Osteocyte (in vitro differentiated cells): Measurements from ENCODE around the gene EIF4G3. TPM values are rescaled to one million over a fixed set of nuclear protein-coding genes. Genes with fewer than 3 reads are reported as not detected.

ENCODE experiments used
- DNase-seq: peaks from one replicate; pipeline ENCODE4 v3.0.0; 2021; ENCODE audit warnings: mixed read lengths; ENCODE audit not compliant: unreplicated experiment; ENCODE audit errors: extremely low spot score
- H3K27ac Mint-ChIP-seq: one replicate; pipeline ENCODE4 v1.8.0; 2021; ENCODE audit warnings: mild to moderate bottlenecking, mixed read lengths; ENCODE audit not compliant: unreplicated experiment
- H3K27me3 Mint-ChIP-seq: one replicate; pipeline ENCODE4 v1.8.0; 2021; ENCODE audit warnings: mixed read lengths; ENCODE audit not compliant: unreplicated experiment
- H3K36me3 Mint-ChIP-seq: one replicate; pipeline ENCODE4 v1.8.0; 2021; ENCODE audit warnings: mixed read lengths; ENCODE audit not compliant: unreplicated experiment
- H3K4me1 Mint-ChIP-seq: one replicate; pipeline ENCODE4 v1.8.0; 2021; ENCODE audit warnings: mixed read lengths; ENCODE audit not compliant: unreplicated experiment
- H3K4me3 Mint-ChIP-seq: one replicate; pipeline ENCODE4 v1.8.0; 2021; ENCODE audit warnings: mild to moderate bottlenecking, moderate library complexity, mixed read lengths; ENCODE audit not compliant: unreplicated experiment
- H3K9me3 Mint-ChIP-seq: one replicate; pipeline ENCODE4 v1.8.0; 2021; ENCODE audit warnings: mixed read lengths; ENCODE audit not compliant: unreplicated experiment
- total RNA-seq: library from RNA; stranded (reverse); gene quantifications from 2 replicates; pipeline ENCODE4 v1.2.1, GENCODE V29; 2021
- TF ChIP-seq, protein P1 (sequence below): fragments of 200-600 bp; sonication (generic); IDR thresholded peaks from 2 replicates; pipeline ENCODE4 v1.5.0; 2021; ENCODE audit warnings: antibody characterized with exemption, mild to moderate bottlenecking, moderate library complexity

The EIF4G3 gene
- total RNA-seq, 1 donor from 2014 or later, result 81.9 TPM

DNA sequence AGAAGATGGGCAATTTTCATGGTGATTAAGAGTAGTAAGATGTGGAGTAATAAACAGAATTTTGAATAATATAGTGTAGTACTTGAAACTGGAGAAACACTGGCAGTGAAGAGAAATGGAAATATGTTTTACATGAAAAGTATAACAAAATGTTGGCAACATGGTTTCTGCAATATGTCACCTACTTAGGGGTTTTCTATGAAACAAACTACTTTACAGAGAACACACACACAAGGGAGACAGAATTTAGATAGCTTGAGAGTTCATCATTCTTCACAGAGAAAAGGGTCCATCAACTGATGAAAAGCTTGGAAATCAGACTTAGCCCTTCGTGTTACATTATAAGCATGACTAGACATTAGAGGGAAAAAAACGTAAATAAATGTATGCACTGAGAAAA, 135.2 kb downstream of the EIF4G3 start:
- Mint-ChIP-seq H3K27me3 (no peaks in the 10 kb centered on the region), H3K4me3 (no peak overlapping the region), H3K4me1 (peaks cover 32% of the 10 kb centered on the region), H3K9me3 (no peaks in the 10 kb centered on the region), H3K36me3 (peaks cover 12% of the 10 kb centered on the region), H3K27ac (peak overlapping the region; percentile 42)
- TF ChIP-seq, protein P1, sequence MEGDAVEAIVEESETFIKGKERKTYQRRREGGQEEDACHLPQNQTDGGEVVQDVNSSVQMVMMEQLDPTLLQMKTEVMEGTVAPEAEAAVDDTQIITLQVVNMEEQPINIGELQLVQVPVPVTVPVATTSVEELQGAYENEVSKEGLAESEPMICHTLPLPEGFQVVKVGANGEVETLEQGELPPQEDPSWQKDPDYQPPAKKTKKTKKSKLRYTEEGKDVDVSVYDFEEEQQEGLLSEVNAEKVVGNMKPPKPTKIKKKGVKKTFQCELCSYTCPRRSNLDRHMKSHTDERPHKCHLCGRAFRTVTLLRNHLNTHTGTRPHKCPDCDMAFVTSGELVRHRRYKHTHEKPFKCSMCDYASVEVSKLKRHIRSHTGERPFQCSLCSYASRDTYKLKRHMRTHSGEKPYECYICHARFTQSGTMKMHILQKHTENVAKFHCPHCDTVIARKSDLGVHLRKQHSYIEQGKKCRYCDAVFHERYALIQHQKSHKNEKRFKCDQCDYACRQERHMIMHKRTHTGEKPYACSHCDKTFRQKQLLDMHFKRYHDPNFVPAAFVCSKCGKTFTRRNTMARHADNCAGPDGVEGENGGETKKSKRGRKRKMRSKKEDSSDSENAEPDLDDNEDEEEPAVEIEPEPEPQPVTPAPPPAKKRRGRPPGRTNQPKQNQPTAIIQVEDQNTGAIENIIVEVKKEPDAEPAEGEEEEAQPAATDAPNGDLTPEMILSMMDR, result no peak
- no peak for DNase-seq

DNA sequence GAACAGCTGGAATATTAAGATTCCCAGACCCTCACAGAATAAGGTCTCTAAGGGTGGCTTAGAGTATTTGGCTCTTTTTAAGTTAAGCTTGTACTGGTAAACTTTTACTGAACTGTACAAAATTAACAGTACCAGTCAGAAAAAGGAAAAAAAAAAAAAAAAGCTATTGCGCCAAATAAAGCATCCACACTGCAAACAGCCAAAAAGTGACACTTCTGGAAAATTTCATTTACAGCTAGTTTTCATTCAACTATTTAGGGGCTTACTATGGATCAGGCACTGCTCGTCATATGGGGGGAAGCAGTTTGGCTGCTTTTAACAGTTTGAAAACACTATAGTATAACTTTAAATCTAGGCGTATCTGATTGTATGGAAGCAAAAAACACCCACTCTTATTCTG, 139.6 kb downstream of the EIF4G3 start:
- no peaks in the 10 kb centered on the region for H3K9me3 Mint-ChIP-seq

DNA sequence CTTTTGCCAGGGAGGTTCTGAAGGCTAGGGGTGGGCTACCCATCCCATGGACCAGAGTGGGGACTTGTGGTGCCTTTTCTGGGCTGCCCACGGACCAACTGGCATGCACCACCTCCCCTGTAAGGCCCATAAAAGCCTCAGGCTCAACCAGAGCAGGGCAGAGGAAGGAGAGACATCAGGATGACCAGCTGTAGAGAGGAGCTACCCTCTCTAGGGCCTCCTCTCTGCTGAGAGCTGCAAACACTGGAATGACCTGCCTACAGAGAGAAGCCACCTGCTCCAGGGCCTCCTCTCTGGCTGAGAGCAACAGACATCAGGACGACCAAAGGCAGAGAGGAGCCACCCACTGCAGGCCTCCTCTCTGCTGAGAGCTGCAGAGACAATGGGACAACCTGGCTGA, 140.9 kb downstream of the EIF4G3 start:
- peaks cover 8% of the 10 kb centered on the region for H3K36me3 Mint-ChIP-seq
- no peak for DNase-seq
- no peaks in the 10 kb centered on the region for H3K9me3 Mint-ChIP-seq
- TF ChIP-seq, protein P1, result no peak
- no peak overlapping the region for H3K4me3 Mint-ChIP-seq
- no peaks in the 10 kb centered on the region for H3K27me3 Mint-ChIP-seq
- no peak overlapping the region for H3K27ac Mint-ChIP-seq
- peaks cover 17% of the 10 kb centered on the region for H3K4me1 Mint-ChIP-seq

More for the DNA sequence above, 139.6 kb downstream of the EIF4G3 start:
- TF ChIP-seq, protein P1, result no peak
- peaks cover 12% of the 10 kb centered on the region for H3K36me3 Mint-ChIP-seq
- peaks cover 27% of the 10 kb centered on the region for H3K4me1 Mint-ChIP-seq
- no peaks in the 10 kb centered on the region for H3K27me3 Mint-ChIP-seq
- H3K4me3 Mint-ChIP-seq, result no peak overlapping the region
- H3K27ac Mint-ChIP-seq, result no peak overlapping the region
- DNase-seq, result no peak

DNA sequence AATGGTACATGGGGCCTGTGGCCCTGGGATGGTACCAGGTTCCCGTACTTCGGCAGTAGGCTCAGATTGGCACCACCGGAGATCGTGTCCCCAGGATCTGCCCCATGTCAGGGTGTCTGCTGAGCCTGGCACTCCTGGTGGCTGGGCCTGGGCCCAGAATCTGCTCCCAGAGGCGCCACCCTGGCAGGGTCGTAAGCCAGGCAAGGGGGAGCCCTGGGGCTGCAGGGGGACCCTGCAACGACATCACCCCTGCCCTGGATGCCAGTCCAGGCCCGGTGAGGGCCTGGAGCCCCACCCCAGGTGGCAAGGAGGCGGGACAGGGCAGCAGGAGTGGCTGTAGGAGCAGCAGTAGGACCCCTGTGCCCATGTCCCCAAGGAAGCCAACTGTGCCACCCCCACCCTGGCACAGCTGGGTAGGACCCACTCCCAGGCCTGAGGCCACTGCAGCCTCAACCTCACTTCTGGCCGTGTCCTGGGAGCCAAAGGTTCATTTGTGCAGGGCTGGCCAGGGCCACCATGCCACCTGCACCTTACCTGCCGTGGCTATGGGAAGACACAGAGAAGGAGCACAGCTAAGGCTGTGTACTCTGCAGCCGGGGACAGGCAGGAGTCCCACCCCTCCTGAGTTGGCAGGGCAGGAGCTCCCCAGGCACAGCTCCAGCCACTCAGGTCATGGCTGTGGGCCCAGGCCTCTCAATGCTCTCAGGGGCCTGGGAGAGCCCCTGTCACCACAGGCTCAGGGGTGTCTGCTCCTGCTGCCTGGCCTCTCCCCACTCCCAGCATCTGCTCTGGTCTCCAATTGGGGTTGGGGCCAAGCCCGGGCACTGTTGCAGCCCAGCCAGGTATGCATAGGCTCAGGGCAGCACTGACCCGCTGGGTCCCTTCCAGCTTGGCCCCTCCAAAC, 141.7 kb downstream of the EIF4G3 start:
- Mint-ChIP-seq H3K36me3 (peaks cover 7% of the 10 kb centered on the region), H3K4me1 (peaks cover 22% of the 10 kb centered on the region), H3K4me3 (no peak overlapping the region), H3K27ac (no peak overlapping the region), H3K27me3 (no peaks in the 10 kb centered on the region), H3K9me3 (no peaks in the 10 kb centered on the region)
- TF ChIP-seq, protein P1, result no peak
- no peak for DNase-seq

DNA sequence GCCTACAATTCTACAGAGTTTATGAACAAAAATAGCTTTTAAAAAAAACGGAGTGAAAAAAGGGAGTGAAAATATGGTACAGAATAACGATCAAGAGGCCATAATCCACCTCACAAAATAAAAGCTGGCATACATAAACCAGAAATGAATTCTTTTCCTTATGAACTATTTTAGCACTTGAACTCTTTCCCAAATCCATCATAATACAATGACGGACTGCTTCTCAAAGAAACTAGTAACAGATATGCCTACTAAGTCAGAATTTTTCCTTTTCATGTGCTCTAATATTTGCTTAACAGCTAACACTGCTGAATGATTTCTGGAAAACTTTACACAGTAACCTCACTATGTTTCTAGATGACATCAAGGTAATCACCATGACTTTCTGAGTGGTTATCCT, 144.0 kb downstream of the EIF4G3 start:
- Mint-ChIP-seq H3K27me3 (no peaks in the 10 kb centered on the region), H3K27ac (no peak overlapping the region), H3K4me1 (peaks cover 25% of the 10 kb centered on the region), H3K9me3 (no peaks in the 10 kb centered on the region), H3K4me3 (no peak overlapping the region), H3K36me3 (peaks cover 8% of the 10 kb centered on the region)
- TF ChIP-seq, protein P1, result no peak
- no peak for DNase-seq
